A549 (cell line): Measurements from ENCODE around the gene RETNLB. TPM values are rescaled to one million over a fixed set of nuclear protein-coding genes. Genes with fewer than 3 reads are reported as not detected.

Source experiments
- ATAC-seq, 2 experiments: fragments of 200-7000 bp in 1 of 2; fragments of >200 bp in 1 of 2; cut with Nextera tagmentation in 1 of 2; cut with Tn5 transposase in 1 of 2; 3 replicates each; pipeline versions ENCODE4 v1.8.0 to v1.9.1; 2018 to 2020; ENCODE audit warnings: mild to moderate bottlenecking in 1 of 2, moderate library complexity in 1 of 2
- CTCF ChIA-PET: fragments of 300-600 bp; sonication (Branson Sonifier 250); formaldehyde crosslinking; extraction: SDS; loops from one replicate; lab custom pipeline; 2021; ENCODE audit warnings: antibody characterized with exemption, inconsistent platforms; lab: Yijun Ruan, JAX
- POLR2A ChIA-PET: fragments of 350-600 bp; formaldehyde crosslinking; extraction: SDS; loops from one replicate; lab custom pipeline; 2021; ENCODE audit warnings: antibody characterized with exemption, inconsistent platforms; lab: Yijun Ruan, JAX
- DNase-seq, 2 experiments: peaks; one replicate each; pipeline versions ENCODE4 v3.0.0 to v3.0.0-alpha.2; 2011 to 2016; ENCODE audit warnings: low read depth in 1 of 2, low spot score in 1 of 2
- FAIRE-seq: peaks from 2 replicates; lab custom pipeline; 2011; peaks lifted over from hg19 to GRCh38; lab: Jason Lieb, UNC
- H3K27ac ChIP-seq, 2 experiments: fragments of >200 bp; sonication (Bioruptor Twin); formaldehyde crosslinking; 3 replicates each; pipeline ENCODE4 v1.5.1; 2016 to 2017
- H3K4me1 ChIP-seq: fragments of >200 bp; sonication (Bioruptor Twin); formaldehyde crosslinking; 3 replicates; pipeline ENCODE4 v1.6.1; 2016
- H3K4me2 ChIP-seq: fragments of >200 bp; sonication (Bioruptor Twin); formaldehyde crosslinking; 3 replicates; pipeline ENCODE4 v1.6.1; 2016
- H3K4me3 ChIP-seq: fragments of >200 bp; sonication (Bioruptor Twin); formaldehyde crosslinking; 3 replicates; pipeline ENCODE4 v1.5.1; 2016
- H3K9me3 ChIP-seq: fragments of >200 bp; sonication (Bioruptor Twin); formaldehyde crosslinking; 3 replicates; pipeline ENCODE4 v1.6.1; 2016
- CBX2 ChIP-seq: fragments of 200-600 bp; sonication (generic); IDR thresholded peaks from 2 replicates; pipeline ENCODE4 v1.6.1; 2016; ENCODE audit warnings: low read depth, mild to moderate bottlenecking, borderline replicate concordance
- CEBPB ChIP-seq, 2 experiments: fragments of >200 bp in 1 of 2; sonication (Bioruptor Twin) in 1 of 2; formaldehyde crosslinking in 1 of 2; IDR thresholded peaks; 2 replicates each; pipeline ENCODE4 v1.6.1; 2012 to 2016
- CHD4 ChIP-seq: fragments of 200-600 bp; sonication (generic); IDR thresholded peaks from 2 replicates; pipeline ENCODE4 v1.6.1; 2016; ENCODE audit warnings: antibody characterized with exemption, mild to moderate bottlenecking, borderline replicate concordance
- EHMT2 ChIP-seq: fragments of 200-600 bp; sonication (generic); IDR thresholded peaks from 2 replicates; pipeline ENCODE4 v1.6.1; 2016; ENCODE audit warnings: antibody characterized with exemption, low read depth, mild to moderate bottlenecking, moderate library complexity
- ESRRA ChIP-seq: fragments of 150-350 bp; IDR thresholded peaks from 2 replicates; pipeline ENCODE4 v1.6.1; 2014; ENCODE audit warnings: mild to moderate bottlenecking, low read length, borderline replicate concordance
- FOSL2 ChIP-seq, 2 experiments: fragments of 450-650 bp in 1 of 2; fragments of >200 bp in 1 of 2; sonication (Bioruptor Twin) in 1 of 2; formaldehyde crosslinking; IDR thresholded peaks; 2 replicates each; pipeline versions ENCODE4 v1.5.0 to v1.6.1; 2016 to 2020; ENCODE audit warnings: mild to moderate bottlenecking in 1 of 2, moderate library complexity in 1 of 2
- HOXA7 ChIP-seq: fragments of 250-450 bp; sonication (Bioruptor Pico); IDR thresholded peaks from 2 replicates; pipeline ENCODE4 v1.5.0; 2020; ENCODE audit warnings: mild to moderate bottlenecking, moderate library complexity
- HOXB5 ChIP-seq: fragments of 250-450 bp; sonication (Bioruptor Pico); IDR thresholded peaks from 2 replicates; pipeline ENCODE4 v1.5.0; 2020; ENCODE audit warnings: mild to moderate bottlenecking, moderate library complexity
- JUN ChIP-seq, 2 experiments: fragments of >200 bp; sonication (Bioruptor Twin); formaldehyde crosslinking; IDR thresholded peaks; 2 replicates in 1 of 2; 3 replicates in 1 of 2; pipeline ENCODE4 v1.6.1; 2016 to 2017
- JUNB ChIP-seq: fragments of >200 bp; sonication (Bioruptor Twin); formaldehyde crosslinking; IDR thresholded peaks from 2 replicates; pipeline ENCODE4 v1.6.1; 2016
- KDM1A ChIP-seq: fragments of 200-600 bp; sonication (generic); IDR thresholded peaks from 2 replicates; pipeline ENCODE4 v1.6.1; 2016; ENCODE audit warnings: low read depth, mild to moderate bottlenecking
- MYC ChIP-seq: IDR thresholded peaks from 2 replicates; pipeline ENCODE4 v1.6.1; 2012; ENCODE audit warnings: mild to moderate bottlenecking, inconsistent platforms, low read length, improper control_type of control experiment, borderline replicate concordance
- NFE2L2 ChIP-seq: fragments of 150-350 bp; conservative IDR thresholded peaks from 2 replicates; pipeline ENCODE4 v1.6.1; 2014; ENCODE audit warnings: low read length
- POLR2A ChIP-seq: IDR thresholded peaks from 2 replicates; pipeline ENCODE4 v1.6.1; 2012; ENCODE audit warnings: mild to moderate bottlenecking, low read length
- RAD21 ChIP-seq, 2 experiments: fragments of >200 bp in 1 of 2; sonication (Bioruptor Twin) in 1 of 2; formaldehyde crosslinking in 1 of 2; IDR thresholded peaks in 1 of 2; conservative IDR thresholded peaks in 1 of 2; 2 replicates in 1 of 2; 3 replicates in 1 of 2; pipeline ENCODE4 v1.6.1; 2012 to 2018; ENCODE audit warnings: inconsistent platforms in 1 of 2
- TFCP2L1 ChIP-seq: fragments of 250-450 bp; sonication (Bioruptor Pico); IDR thresholded peaks from 2 replicates; pipeline ENCODE4 v1.5.0; 2021; ENCODE audit warnings: mild to moderate bottlenecking
- TP53 ChIP-seq: fragments of 250-450 bp; sonication (Bioruptor Pico); IDR thresholded peaks from 2 replicates; pipeline ENCODE4 v1.5.0; 2021; ENCODE audit warnings: mild to moderate bottlenecking, moderate library complexity
- WGBS: methylation state at CpG from one replicate; pipeline ENCODE4 v1.1.6; 2017; ENCODE audit errors: missing lambda C conversion rate; 5-methylcytosine and 5-hydroxymethylcytosine counted together
- polyA plus RNA-seq, 4 experiments: library from polyadenylated mRNA; depleted of rRNA in 3 of 4; stranded (reverse); fragments of >200 nt; fragmentation: RNase III in 1 of 4; extraction: RNeasy Plus Mini Kit Qiagen cat#74134 plus additional on column Dnase treatment in 1 of 4; gene quantifications; 2 replicates in 3 of 4; 3 replicates in 1 of 4; pipeline ENCODE4 v1.2.3, GENCODE V29; 2011 to 2017
- TF ChIP-seq, protein P1 (sequence below): fragments of >200 bp; sonication (Bioruptor Twin); formaldehyde crosslinking; IDR thresholded peaks from 3 replicates; pipeline ENCODE4 v1.6.1; 2016
- TF ChIP-seq, protein P2 (sequence below): fragments of >200 bp; sonication (Bioruptor Twin); formaldehyde crosslinking; IDR thresholded peaks from 2 replicates; pipeline ENCODE4 v1.6.1; 2016
- TF ChIP-seq, protein P3 (sequence below): fragments of 450-650 bp; IDR thresholded peaks from 2 replicates; pipeline ENCODE4 v1.6.1; 2014; ENCODE audit warnings: antibody characterized with exemption
- TF ChIP-seq, protein P4 (sequence below): fragments of >200 bp; sonication (Bioruptor Twin); formaldehyde crosslinking; IDR thresholded peaks from 3 replicates; pipeline ENCODE4 v1.5.1; 2016

The RETNLB gene
- polyA plus RNA-seq, 2 of the 4 experiments (the other 2 are of a cell fraction) = not detected

DNA sequence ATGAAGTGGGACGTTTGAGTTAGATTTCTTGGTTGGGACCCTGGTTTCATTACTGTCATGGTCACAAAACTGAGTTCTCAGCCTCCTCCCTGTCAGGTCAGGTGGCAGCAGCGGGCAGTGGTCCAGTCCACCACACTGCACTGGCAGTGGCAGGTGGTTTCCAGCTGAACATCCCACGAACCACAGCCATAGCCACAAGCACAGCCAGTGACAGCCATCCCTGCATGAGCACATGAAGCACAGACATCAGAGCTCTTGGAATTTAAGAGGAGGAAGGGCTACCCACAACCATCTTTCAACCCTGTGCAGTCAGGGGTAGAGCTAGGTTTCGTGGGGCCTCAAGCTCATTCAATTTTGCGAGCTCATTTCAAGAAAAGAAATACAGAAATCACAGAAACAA, 1.5 kb downstream of the RETNLB start:
- TF ChIP-seq CEBPB (IDR thresholded peaks at IDR 0.05) (no peak), EHMT2 (no peak), JUNB (no peak), JUN (IDR thresholded peaks at IDR 0.05) (no peak), TFCP2L1 (no peak), CBX2 (no peak), POLR2A (no peak), TP53 (CRISPR knock-in tag) (no peak), ESRRA (no peak), RAD21 (conservative IDR thresholded peaks at IDR 0.05 in 1 of 2, IDR thresholded peaks at IDR 0.05 in 1 of 2) (no peak), HOXA7 (no peak), FOSL2 (IDR thresholded peaks at IDR 0.05) (no peak), FOSL2 (CRISPR knock-in tag; IDR thresholded peaks at IDR 0.05) (no peak), KDM1A (no peak), CHD4 (no peak)
- TF ChIP-seq, protein P1, sequence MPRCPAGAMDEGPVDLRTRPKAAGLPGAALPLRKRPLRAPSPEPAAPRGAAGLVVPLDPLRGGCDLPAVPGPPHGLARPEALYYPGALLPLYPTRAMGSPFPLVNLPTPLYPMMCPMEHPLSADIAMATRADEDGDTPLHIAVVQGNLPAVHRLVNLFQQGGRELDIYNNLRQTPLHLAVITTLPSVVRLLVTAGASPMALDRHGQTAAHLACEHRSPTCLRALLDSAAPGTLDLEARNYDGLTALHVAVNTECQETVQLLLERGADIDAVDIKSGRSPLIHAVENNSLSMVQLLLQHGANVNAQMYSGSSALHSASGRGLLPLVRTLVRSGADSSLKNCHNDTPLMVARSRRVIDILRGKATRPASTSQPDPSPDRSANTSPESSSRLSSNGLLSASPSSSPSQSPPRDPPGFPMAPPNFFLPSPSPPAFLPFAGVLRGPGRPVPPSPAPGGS = no peak
- TF ChIP-seq, protein P2, sequence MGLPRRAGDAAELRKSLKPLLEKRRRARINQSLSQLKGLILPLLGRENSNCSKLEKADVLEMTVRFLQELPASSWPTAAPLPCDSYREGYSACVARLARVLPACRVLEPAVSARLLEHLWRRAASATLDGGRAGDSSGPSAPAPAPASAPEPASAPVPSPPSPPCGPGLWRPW = no peak
- TF ChIP-seq, protein P3, sequence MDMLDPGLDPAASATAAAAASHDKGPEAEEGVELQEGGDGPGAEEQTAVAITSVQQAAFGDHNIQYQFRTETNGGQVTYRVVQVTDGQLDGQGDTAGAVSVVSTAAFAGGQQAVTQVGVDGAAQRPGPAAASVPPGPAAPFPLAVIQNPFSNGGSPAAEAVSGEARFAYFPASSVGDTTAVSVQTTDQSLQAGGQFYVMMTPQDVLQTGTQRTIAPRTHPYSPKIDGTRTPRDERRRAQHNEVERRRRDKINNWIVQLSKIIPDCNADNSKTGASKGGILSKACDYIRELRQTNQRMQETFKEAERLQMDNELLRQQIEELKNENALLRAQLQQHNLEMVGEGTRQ = no peak
- TF ChIP-seq, protein P4, sequence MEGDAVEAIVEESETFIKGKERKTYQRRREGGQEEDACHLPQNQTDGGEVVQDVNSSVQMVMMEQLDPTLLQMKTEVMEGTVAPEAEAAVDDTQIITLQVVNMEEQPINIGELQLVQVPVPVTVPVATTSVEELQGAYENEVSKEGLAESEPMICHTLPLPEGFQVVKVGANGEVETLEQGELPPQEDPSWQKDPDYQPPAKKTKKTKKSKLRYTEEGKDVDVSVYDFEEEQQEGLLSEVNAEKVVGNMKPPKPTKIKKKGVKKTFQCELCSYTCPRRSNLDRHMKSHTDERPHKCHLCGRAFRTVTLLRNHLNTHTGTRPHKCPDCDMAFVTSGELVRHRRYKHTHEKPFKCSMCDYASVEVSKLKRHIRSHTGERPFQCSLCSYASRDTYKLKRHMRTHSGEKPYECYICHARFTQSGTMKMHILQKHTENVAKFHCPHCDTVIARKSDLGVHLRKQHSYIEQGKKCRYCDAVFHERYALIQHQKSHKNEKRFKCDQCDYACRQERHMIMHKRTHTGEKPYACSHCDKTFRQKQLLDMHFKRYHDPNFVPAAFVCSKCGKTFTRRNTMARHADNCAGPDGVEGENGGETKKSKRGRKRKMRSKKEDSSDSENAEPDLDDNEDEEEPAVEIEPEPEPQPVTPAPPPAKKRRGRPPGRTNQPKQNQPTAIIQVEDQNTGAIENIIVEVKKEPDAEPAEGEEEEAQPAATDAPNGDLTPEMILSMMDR = no peak
- FAIRE-seq = no peak
- Histone ChIP-seq H3K9me3 (no peaks in the 10 kb centered on the region), H3K4me1 (no peaks in the 10 kb centered on the region), H3K4me3 (no peak overlapping the region), H3K4me2 (no peak overlapping the region), H3K27ac (no peak overlapping the region)
- DNase-seq = no peak
- CTCF ChIA-PET = no interaction called here
- WGBS = 3% methylated on average over 5 of the region's 5 CpGs
- ATAC-seq = no peak
- POLR2A ChIA-PET = no interaction called here

DNA sequence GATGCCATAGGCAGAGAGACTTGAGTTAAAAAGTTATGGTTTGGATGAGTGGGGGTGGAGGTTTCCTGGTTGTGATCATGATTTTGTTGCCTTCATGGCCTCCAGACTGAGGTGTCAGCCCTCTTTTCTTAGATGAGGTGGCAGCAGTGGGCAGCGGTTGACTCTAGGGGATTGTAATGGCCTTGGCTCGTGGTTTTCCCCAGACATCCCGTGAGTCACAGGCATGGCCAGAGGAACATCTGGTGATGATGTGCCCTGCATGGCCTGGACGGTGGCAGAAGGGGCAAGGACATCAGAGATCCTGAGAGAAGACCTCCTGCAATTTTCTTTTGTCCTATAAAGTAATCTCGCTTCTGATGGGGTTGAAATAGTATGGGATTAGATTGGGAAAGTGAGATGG, 12.4 kb downstream of the RETNLB start:
- ATAC-seq (no peak), DNase-seq (no peak)
- H3K4me2 ChIP-seq = no peak overlapping the region
- H3K27ac ChIP-seq = no peak overlapping the region
- TF ChIP-seq HOXB5 (no peak), TP53 (CRISPR knock-in tag) (no peak), POLR2A (no peak), NFE2L2 (no peak), FOSL2 (IDR thresholded peaks at IDR 0.05) (no peak), FOSL2 (CRISPR knock-in tag; IDR thresholded peaks at IDR 0.05) (no peak)
- TF ChIP-seq, all 56 proteins: peak for 0
- H3K4me1 ChIP-seq = no peaks in the 10 kb centered on the region
- H3K9me3 ChIP-seq = no peaks in the 10 kb centered on the region
- no peak overlapping the region for H3K4me3 ChIP-seq
- POLR2A ChIA-PET = no interaction called here
- FAIRE-seq = no peak
- 9% methylated on average over 5 of the region's 5 CpGs for WGBS
- CTCF ChIA-PET = no interaction called here

DNA sequence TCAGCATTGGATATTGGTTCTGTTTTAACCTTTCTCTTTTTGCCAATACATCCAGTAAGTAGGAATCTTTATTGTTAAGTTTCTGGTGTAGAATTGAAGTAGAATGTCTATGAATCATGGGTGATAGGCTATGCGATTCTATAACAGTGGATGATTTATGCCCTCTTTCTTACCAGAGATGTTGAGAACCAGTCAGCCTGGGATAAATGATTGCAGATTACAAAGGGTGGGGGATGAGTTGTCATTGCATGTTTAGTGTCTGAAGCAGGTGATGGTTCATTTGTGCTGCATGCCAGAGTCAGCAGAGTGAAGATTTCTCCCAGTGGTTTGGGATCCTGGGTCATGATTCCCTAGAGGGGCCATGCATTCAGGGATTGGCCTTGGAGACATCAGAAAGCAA, 14.3 kb downstream of the RETNLB start:
- ChIA-PET POLR2A (no interaction called here), CTCF (no interaction called here)
- TF ChIP-seq, protein P4 = no peak
- TF ChIP-seq JUN (IDR thresholded peaks at IDR 0.05) (no peak), MYC (no peak)
- no peaks in the 10 kb centered on the region for H3K4me1 ChIP-seq
- no peak overlapping the region for H3K27ac ChIP-seq
- no peaks in the 10 kb centered on the region for H3K9me3 ChIP-seq
- no peak for FAIRE-seq
- DNase-seq = no peak
- WGBS = 39% methylated on average over 1 of the region's 1 CpG
- ATAC-seq = no peak
- no peak overlapping the region for H3K4me3 ChIP-seq
- no peak overlapping the region for H3K4me2 ChIP-seq
